Activated B cell treated with CpG ODN at 0.5 μM for 24 hours (primary cell): ENCODE results near the gene PRF1. TPM values are rescaled to one million over a fixed set of nuclear protein-coding genes. Genes with fewer than 3 reads are reported as not detected.

Experiments
- ATAC-seq: fragments of 200-7000 bp; cut with Tn5 transposase; one replicate; pipeline ENCODE4 v1.10.0; 2021; ENCODE audit warnings: low read depth, mild to moderate bottlenecking, moderate library complexity
- CTCF ChIA-PET: fragments of 350-600 bp; sonication (Branson Sonifier 250); formaldehyde crosslinking; loops from one replicate; lab custom pipeline; 2021; ENCODE audit warnings: antibody characterized with exemption; lab: Charles Lee
- POLR2A ChIA-PET: fragments of 350-600 bp; sonication (Branson Sonifier 250); formaldehyde crosslinking; loops from one replicate; lab custom pipeline; 2021; ENCODE audit warnings: antibody characterized with exemption; lab: Charles Lee
- DNase-seq: peaks from one replicate; pipeline ENCODE4 v3.0.0; 2022
- H3K27ac Mint-ChIP-seq: one replicate; pipeline ENCODE4 v1.8.0; 2020; ENCODE audit warnings: mixed read lengths
- H3K27me3 Mint-ChIP-seq: one replicate; pipeline ENCODE4 v1.8.0; 2021; ENCODE audit warnings: mixed read lengths
- H3K36me3 Mint-ChIP-seq: one replicate; pipeline ENCODE4 v1.8.0; 2021; ENCODE audit warnings: low read depth, mixed read lengths
- H3K4me1 Mint-ChIP-seq: one replicate; pipeline ENCODE4 v1.8.0; 2021; ENCODE audit warnings: mixed read lengths
- H3K4me3 Mint-ChIP-seq: one replicate; pipeline ENCODE4 v1.8.0; 2020; ENCODE audit warnings: mild to moderate bottlenecking, mixed read lengths
- H3K9me3 Mint-ChIP-seq: one replicate; pipeline ENCODE4 v1.8.0; 2020; ENCODE audit warnings: mixed read lengths
- CTCF ChIP-seq: fragments of 200-600 bp; IDR thresholded peaks from one replicate; pipeline ENCODE4 v1.8.0; 2022; ENCODE audit warnings: antibody characterized with exemption, mild to moderate bottlenecking
- intact Hi-C: fragments of 100-400 bp; cut with micrococcal nuclease; formaldehyde crosslinking; loops from one replicate; pipeline ENCODE4 v1.15.1; 2024
- total RNA-seq: library from RNA; stranded (reverse); gene quantifications from 2 replicates; pipeline ENCODE4 v1.2.3, GENCODE V29; 2022

The PRF1 gene
- total RNA-seq, 1 donor from 2014 or later: 0.53 TPM

- Mint-ChIP-seq H3K27me3 (peaks cover 7% of the 10 kb centered on the region), H3K27ac (no peak overlapping the region), H3K4me1 (no peaks in the 10 kb centered on the region), H3K9me3 (no peaks in the 10 kb centered on the region), H3K36me3 (no peaks in the 10 kb centered on the region), H3K4me3 (no peak overlapping the region)
- ChIA-PET CTCF (no interaction called here), POLR2A (no interaction called here)
- no peak for TF ChIP-seq CTCF
- DNase-seq (no peak), ATAC-seq (no peak)
- intact Hi-C loops: no loop called here
Measured at GRCh38 chr10:70588255-70588654, 14.3 kb downstream of the PRF1 start.

- ChIA-PET POLR2A (no interaction called here), CTCF (no interaction called here)
- no peaks in the 10 kb centered on the region for H3K36me3 Mint-ChIP-seq
- no peaks in the 10 kb centered on the region for H3K4me1 Mint-ChIP-seq
- no peak for ATAC-seq
- no peak overlapping the region for H3K4me3 Mint-ChIP-seq
- intact Hi-C loops: no loop called here
- H3K27me3 Mint-ChIP-seq: peaks cover 2% of the 10 kb centered on the region
- TF ChIP-seq CTCF: no peak
- DNase-seq: no peak
- no peak overlapping the region for H3K27ac Mint-ChIP-seq
- no peaks in the 10 kb centered on the region for H3K9me3 Mint-ChIP-seq
Measured at GRCh38 chr10:70587045-70587658, 15.4 kb downstream of the PRF1 start.

- DNase-seq (no peak), ATAC-seq (no peak)
- ChIA-PET CTCF (no interaction called here), POLR2A (no interaction called here)
- Mint-ChIP-seq H3K27me3 (peaks cover 2% of the 10 kb centered on the region), H3K4me3 (no peak overlapping the region), H3K9me3 (no peaks in the 10 kb centered on the region), H3K27ac (no peak overlapping the region), H3K36me3 (no peaks in the 10 kb centered on the region), H3K4me1 (no peaks in the 10 kb centered on the region)
- intact Hi-C loops: no loop called here
- TF ChIP-seq CTCF: no peak
Measured at GRCh38 chr10:70586348-70586930, 16.1 kb downstream of the PRF1 start.

- H3K4me1 Mint-ChIP-seq: no peaks in the 10 kb centered on the region
- no peak overlapping the region for H3K27ac Mint-ChIP-seq
- TF ChIP-seq CTCF: no peak
- H3K4me3 Mint-ChIP-seq: no peak overlapping the region
- ATAC-seq: no peak
- H3K27me3 Mint-ChIP-seq: peaks cover 2% of the 10 kb centered on the region
- no peaks in the 10 kb centered on the region for H3K36me3 Mint-ChIP-seq
- ChIA-PET CTCF (no interaction called here), POLR2A (no interaction called here)
- no peak for DNase-seq
- H3K9me3 Mint-ChIP-seq: no peaks in the 10 kb centered on the region
- intact Hi-C loops: no loop called here
Measured at GRCh38 chr10:70585578-70586169, 16.9 kb downstream of the PRF1 start.

GRCh38 chr10:70584909-70585544 lies 17.5 kb downstream of the PRF1 start:
- ATAC-seq (no peak), DNase-seq (no peak)
- peaks cover under 1% of the 10 kb centered on the region for H3K4me1 Mint-ChIP-seq
- H3K27me3 Mint-ChIP-seq: peaks cover 2% of the 10 kb centered on the region
- no peaks in the 10 kb centered on the region for H3K36me3 Mint-ChIP-seq
- no peaks in the 10 kb centered on the region for H3K9me3 Mint-ChIP-seq
- TF ChIP-seq CTCF: no peak
- CTCF ChIA-PET: no interaction called here
- H3K27ac Mint-ChIP-seq: no peak overlapping the region
- POLR2A ChIA-PET: no interaction called here
- intact Hi-C loops: no loop called here
- H3K4me3 Mint-ChIP-seq: no peak overlapping the region
